ENCODE measurements around the gene KCNMA1.

Gene KCNMA1

DNA sequence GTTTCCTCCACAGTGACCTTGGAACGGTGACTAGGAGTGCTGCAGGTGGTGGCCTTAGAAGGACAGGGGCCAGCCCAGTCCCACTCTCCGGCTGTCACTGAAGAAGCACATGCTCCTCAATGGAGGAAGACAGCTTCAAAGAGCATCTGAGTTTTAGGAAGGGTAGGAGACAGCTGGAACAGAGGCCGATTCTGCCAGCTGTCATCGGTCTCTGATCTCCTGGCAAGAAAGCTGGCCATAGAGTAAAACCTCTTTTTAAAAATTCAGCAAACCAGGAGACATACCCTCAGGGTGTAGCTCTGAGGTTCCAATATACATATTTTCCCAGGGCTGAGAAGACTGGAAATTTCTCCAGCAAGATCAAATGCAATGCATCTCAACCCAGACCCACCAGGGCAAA, 55.9 kb downstream of the KCNMA1 start:
- Histone ChIP-seq H3K27ac (no peak overlapping the region), H3K27me3 (no peaks in the 10 kb centered on the region), H3K4me1 (ENCODE audit: control insufficient read depth in 1 of 2, insufficient read depth in 1 of 2, low read depth in 1 of 2, low read length in 1 of 2) (no peaks in the 10 kb centered on the region), H3K9me3 (no peaks in the 10 kb centered on the region), H3K36me3 (no peaks in the 10 kb centered on the region), H3K4me3 (ENCODE audit: low read depth in 1 of 2, low read length in 1 of 2) (no peak overlapping the region)
- TF ChIP-seq, protein P1, sequence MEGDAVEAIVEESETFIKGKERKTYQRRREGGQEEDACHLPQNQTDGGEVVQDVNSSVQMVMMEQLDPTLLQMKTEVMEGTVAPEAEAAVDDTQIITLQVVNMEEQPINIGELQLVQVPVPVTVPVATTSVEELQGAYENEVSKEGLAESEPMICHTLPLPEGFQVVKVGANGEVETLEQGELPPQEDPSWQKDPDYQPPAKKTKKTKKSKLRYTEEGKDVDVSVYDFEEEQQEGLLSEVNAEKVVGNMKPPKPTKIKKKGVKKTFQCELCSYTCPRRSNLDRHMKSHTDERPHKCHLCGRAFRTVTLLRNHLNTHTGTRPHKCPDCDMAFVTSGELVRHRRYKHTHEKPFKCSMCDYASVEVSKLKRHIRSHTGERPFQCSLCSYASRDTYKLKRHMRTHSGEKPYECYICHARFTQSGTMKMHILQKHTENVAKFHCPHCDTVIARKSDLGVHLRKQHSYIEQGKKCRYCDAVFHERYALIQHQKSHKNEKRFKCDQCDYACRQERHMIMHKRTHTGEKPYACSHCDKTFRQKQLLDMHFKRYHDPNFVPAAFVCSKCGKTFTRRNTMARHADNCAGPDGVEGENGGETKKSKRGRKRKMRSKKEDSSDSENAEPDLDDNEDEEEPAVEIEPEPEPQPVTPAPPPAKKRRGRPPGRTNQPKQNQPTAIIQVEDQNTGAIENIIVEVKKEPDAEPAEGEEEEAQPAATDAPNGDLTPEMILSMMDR (IDR thresholded peaks at IDR 0.05) = no peak

DNA sequence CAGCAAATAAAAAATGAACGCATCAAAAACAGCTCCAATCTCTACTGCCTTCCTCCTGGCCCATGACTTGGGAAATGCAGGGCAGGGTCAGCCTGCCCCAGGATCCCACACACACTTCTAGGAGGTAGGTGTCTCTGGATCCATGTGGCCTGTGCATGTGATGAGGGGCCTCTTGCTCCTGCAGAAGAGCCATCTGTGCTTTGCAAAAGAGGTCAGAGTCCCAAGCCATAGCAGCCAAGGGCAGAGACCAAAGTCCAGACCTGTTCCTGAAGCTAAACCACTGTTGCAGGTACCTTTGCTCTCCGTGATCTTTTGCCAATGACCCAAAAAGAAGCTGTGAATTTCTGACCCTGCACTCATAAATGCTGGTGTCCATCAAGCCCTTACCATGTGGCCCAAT, 57.1 kb downstream of the KCNMA1 start:
- H3K9me3 ChIP-seq = no peaks in the 10 kb centered on the region
- TF ChIP-seq, protein P1 (IDR thresholded peaks at IDR 0.05) = no peak
- H3K4me3 ChIP-seq (ENCODE audit: low read depth in 1 of 2, low read length in 1 of 2) = no peak overlapping the region
- H3K36me3 ChIP-seq = no peaks in the 10 kb centered on the region
- no peak overlapping the region for H3K27ac ChIP-seq
- no peaks in the 10 kb centered on the region for H3K4me1 ChIP-seq (ENCODE audit: control insufficient read depth in 1 of 2, insufficient read depth in 1 of 2, low read depth in 1 of 2, low read length in 1 of 2)
- no peaks in the 10 kb centered on the region for H3K27me3 ChIP-seq

DNA sequence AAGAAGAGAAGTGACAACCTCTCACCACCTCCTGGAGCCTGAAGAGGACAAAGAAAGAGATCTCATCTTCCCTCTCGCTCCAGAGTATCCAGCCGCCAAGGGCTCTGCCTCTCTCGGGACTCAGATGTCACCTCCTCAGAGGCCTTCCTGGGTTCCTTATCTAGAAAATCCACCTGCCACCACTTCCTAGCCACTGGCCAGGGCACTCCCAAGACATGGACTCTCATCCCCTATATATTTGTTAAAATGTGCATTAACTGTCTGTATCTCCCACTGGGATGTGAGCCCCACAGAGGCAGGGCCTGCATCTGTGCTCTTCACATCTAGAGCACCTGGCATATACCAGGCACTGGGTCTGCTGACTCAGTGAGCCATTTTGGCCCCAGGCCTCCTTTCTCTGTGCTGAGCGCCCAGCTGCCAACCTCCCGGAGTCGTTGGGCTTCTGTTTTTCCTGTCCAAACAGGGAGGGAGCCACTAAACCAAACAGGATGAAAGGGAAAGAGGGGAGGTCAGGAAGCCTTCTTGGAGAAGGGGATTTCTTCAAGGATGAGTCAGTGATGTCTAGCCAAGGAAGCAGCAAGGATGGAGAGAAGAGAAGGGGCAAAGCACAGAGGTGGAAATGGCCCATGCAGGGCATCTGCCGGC, 58.9 kb downstream of the KCNMA1 start:
- H3K36me3 ChIP-seq = no peaks in the 10 kb centered on the region
- no peaks in the 10 kb centered on the region for H3K27me3 ChIP-seq
- TF ChIP-seq, protein P1 (IDR thresholded peaks at IDR 0.05) = no peak
- H3K4me1 ChIP-seq (ENCODE audit: control insufficient read depth in 1 of 2, insufficient read depth in 1 of 2, low read depth in 1 of 2, low read length in 1 of 2) = no peaks in the 10 kb centered on the region
- H3K27ac ChIP-seq = no peak overlapping the region
- H3K4me3 ChIP-seq (ENCODE audit: low read depth in 1 of 2, low read length in 1 of 2) = no peak overlapping the region
- no peaks in the 10 kb centered on the region for H3K9me3 ChIP-seq

DNA sequence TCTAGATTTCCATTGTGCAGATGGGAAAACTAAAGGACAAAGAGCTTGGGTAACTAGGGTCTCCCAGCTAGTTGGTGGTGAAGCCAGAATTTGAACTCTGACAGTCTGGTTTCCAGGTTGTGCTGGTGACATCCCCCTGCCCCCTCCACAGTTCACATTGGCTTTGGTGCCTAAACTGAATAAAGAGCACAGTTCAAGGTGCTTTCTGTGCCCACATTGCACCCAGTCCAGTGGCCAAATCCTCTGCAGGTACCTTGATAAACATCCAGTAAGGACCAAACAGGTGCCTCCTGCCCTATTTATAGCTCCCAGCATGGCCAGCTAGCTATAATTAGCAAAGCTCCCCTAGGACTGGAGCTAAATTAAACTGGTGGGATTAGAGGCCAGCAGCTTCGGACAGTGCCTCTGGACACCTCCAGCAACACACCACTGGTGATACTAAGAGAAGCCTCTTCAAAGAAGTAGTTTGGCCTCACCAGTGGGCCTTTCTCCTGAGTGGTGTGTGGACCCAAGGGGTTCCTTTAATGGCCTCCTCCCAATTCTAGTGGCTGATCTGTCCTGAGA, 59.9 kb downstream of the KCNMA1 start:
- H3K9me3 ChIP-seq = no peaks in the 10 kb centered on the region
- H3K27ac ChIP-seq = no peak overlapping the region
- TF ChIP-seq, protein P1 (IDR thresholded peaks at IDR 0.05) = no peak
- no peaks in the 10 kb centered on the region for H3K27me3 ChIP-seq
- no peaks in the 10 kb centered on the region for H3K4me1 ChIP-seq (ENCODE audit: control insufficient read depth in 1 of 2, insufficient read depth in 1 of 2, low read depth in 1 of 2, low read length in 1 of 2)
- H3K4me3 ChIP-seq (ENCODE audit: low read depth in 1 of 2, low read length in 1 of 2) = no peak overlapping the region
- no peaks in the 10 kb centered on the region for H3K36me3 ChIP-seq

DNA sequence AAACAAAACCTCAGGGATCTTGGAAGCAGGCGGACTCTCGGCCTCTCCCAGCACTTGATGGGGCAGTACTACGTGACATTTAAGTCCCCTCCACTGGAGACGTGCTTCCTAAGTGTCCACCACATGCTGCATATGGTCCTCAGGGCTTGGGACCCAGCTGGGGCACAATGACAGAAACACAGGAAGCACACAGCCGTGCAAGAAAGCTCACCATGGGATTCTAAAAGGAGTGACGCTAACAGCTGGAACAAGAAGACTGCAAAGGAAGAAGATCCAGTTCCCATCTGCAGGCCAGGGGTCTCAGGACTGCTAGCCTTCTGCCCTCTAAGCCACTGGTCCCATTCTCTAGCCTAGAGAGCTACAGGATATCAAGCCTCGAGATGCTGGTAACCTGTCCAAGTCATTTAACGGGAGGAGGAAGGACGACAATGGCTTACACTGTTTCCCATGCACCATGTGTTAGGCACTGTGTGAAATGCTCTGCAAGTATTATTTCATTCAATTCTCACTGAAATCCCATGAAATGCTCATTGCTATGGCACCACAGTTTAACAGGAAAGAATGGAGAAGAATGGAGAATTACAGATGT, 61.1 kb downstream of the KCNMA1 start:
- Histone ChIP-seq H3K9me3 (no peaks in the 10 kb centered on the region), H3K4me3 (ENCODE audit: low read depth in 1 of 2, low read length in 1 of 2) (no peak overlapping the region), H3K4me1 (ENCODE audit: control insufficient read depth in 1 of 2, insufficient read depth in 1 of 2, low read depth in 1 of 2, low read length in 1 of 2) (no peaks in the 10 kb centered on the region), H3K36me3 (no peaks in the 10 kb centered on the region), H3K27ac (no peak overlapping the region), H3K27me3 (no peaks in the 10 kb centered on the region)
- TF ChIP-seq, protein P1 (IDR thresholded peaks at IDR 0.05) = no peak
